ENCODE results near the gene FARS2. TPM values are rescaled to one million over a fixed set of nuclear protein-coding genes. Genes with fewer than 3 reads are reported as not detected.

Gene FARS2
- total RNA-seq, 1 experiment from 2014 or later, result 15.0 TPM

GRCh38 chr6:5333658-5334057 lies 72.3 kb downstream of the FARS2 start:
- no peak for DNase-seq (ENCODE audit: low spot score)

GRCh38 chr6:5334341-5334740 lies 73.0 kb downstream of the FARS2 start:
- no peaks in the 10 kb centered on the region for H3K27me3 Mint-ChIP-seq (ENCODE audit: low read depth)
- no peak for DNase-seq (ENCODE audit: low spot score)
- peaks cover 3% of the 10 kb centered on the region for H3K4me1 Mint-ChIP-seq
- no peak overlapping the region for H3K27ac Mint-ChIP-seq
- ATAC-seq, result no peak
- TF ChIP-seq JUN (CRISPR knock-in tag; IDR thresholded peaks at IDR 0.05) (no peak), EMX1 (CRISPR knock-in tag; IDR thresholded peaks at IDR 0.05) (no peak), ATF6 (CRISPR knock-in tag; IDR thresholded peaks at IDR 0.05) (no peak), PREB (CRISPR knock-in tag; IDR thresholded peaks at IDR 0.05; ENCODE audit: borderline replicate concordance) (no peak), SMAD4 (CRISPR knock-in tag; IDR thresholded peaks at IDR 0.05) (no peak), NFE2L1 (CRISPR knock-in tag; IDR thresholded peaks at IDR 0.05) (no peak), NR1H2 (CRISPR knock-in tag; IDR thresholded peaks at IDR 0.05) (no peak), ZNF121 (CRISPR knock-in tag; IDR thresholded peaks at IDR 0.05) (no peak), ZNF396 (CRISPR knock-in tag; IDR thresholded peaks at IDR 0.05; ENCODE audit: borderline replicate concordance) (no peak)
- no peak overlapping the region for H3K4me3 Mint-ChIP-seq
- POLR2A ChIA-PET, result no interaction called here
- H3K9me3 Mint-ChIP-seq, result no peaks in the 10 kb centered on the region
- CTCF ChIA-PET, result no interaction called here
- H3K36me3 Mint-ChIP-seq, result no peaks in the 10 kb centered on the region

More at GRCh38 chr6:5333658-5334057, 72.3 kb downstream of the FARS2 start:
- ChIA-PET POLR2A (no interaction called here), CTCF (no interaction called here)
- TF ChIP-seq NR3C1 (CRISPR knock-in tag; conservative IDR thresholded peaks at IDR 0.05; ENCODE audit: low read depth) (no peak), RELA (CRISPR knock-in tag; IDR thresholded peaks at IDR 0.05; ENCODE audit: borderline replicate concordance) (no peak), GABPB1 (CRISPR knock-in tag; IDR thresholded peaks at IDR 0.05) (no peak), HMGXB4 (CRISPR knock-in tag; IDR thresholded peaks at IDR 0.05) (no peak)
- Mint-ChIP-seq H3K27me3 (ENCODE audit: low read depth) (no peaks in the 10 kb centered on the region), H3K4me1 (peaks cover 3% of the 10 kb centered on the region), H3K36me3 (no peaks in the 10 kb centered on the region), H3K4me3 (no peak overlapping the region), H3K9me3 (no peaks in the 10 kb centered on the region), H3K27ac (no peak overlapping the region)
- no peak for ATAC-seq

GRCh38 chr6:5335020-5335419 lies 73.7 kb downstream of the FARS2 start:
- H3K36me3 Mint-ChIP-seq, result no peaks in the 10 kb centered on the region
- no peak overlapping the region for H3K4me3 Mint-ChIP-seq
- no peaks in the 10 kb centered on the region for H3K27me3 Mint-ChIP-seq (ENCODE audit: low read depth)
- ChIA-PET CTCF (no interaction called here), POLR2A (no interaction called here)
- peaks cover 3% of the 10 kb centered on the region for H3K4me1 Mint-ChIP-seq
- no peak overlapping the region for H3K27ac Mint-ChIP-seq
- ATAC-seq, result no peak
- DNase-seq (ENCODE audit: low spot score), result no peak
- no peaks in the 10 kb centered on the region for H3K9me3 Mint-ChIP-seq
- TF ChIP-seq ZNF532 (CRISPR knock-in tag; IDR thresholded peaks at IDR 0.05; ENCODE audit: borderline replicate concordance), result no peak
- TF ChIP-seq NR1H2 (CRISPR knock-in tag; IDR thresholded peaks at IDR 0.05), result no peak
- TF ChIP-seq ZNF121 (CRISPR knock-in tag; IDR thresholded peaks at IDR 0.05), result no peak
- no peak for TF ChIP-seq ZBTB21 (CRISPR knock-in tag; IDR thresholded peaks at IDR 0.05; ENCODE audit: borderline replicate concordance)
- no peak for TF ChIP-seq GRHL2 (CRISPR knock-in tag; IDR thresholded peaks at IDR 0.05; ENCODE audit: insufficient replicate concordance, severe bottlenecking)
- no peak for TF ChIP-seq ZMAT4 (CRISPR knock-in tag; IDR thresholded peaks at IDR 0.05)
- TF ChIP-seq EMX1 (CRISPR knock-in tag; IDR thresholded peaks at IDR 0.05), result no peak
- no peak for TF ChIP-seq ZNF317 (CRISPR knock-in tag; IDR thresholded peaks at IDR 0.05; ENCODE audit: borderline replicate concordance, low read depth)
- TF ChIP-seq ERG (CRISPR knock-in tag; IDR thresholded peaks at IDR 0.05), result no peak
- no peak for TF ChIP-seq GTF2I (CRISPR knock-in tag; conservative IDR thresholded peaks at IDR 0.05)
- TF ChIP-seq MLX (CRISPR knock-in tag; IDR thresholded peaks at IDR 0.05), result no peak

All from WTC11 (cell line).